ENCODE data around the gene AIFM2. TPM values are rescaled to one million over a fixed set of nuclear protein-coding genes. Genes with fewer than 3 reads are reported as not detected.

The AIFM2 gene
- total and polyA plus RNA-seq, 10 of the 15 experiments (the other 5 are each of a cell fraction or from before 2014, with no cell fraction given): 4.5 to 30.8 (median 15.6) TPM

DNA sequence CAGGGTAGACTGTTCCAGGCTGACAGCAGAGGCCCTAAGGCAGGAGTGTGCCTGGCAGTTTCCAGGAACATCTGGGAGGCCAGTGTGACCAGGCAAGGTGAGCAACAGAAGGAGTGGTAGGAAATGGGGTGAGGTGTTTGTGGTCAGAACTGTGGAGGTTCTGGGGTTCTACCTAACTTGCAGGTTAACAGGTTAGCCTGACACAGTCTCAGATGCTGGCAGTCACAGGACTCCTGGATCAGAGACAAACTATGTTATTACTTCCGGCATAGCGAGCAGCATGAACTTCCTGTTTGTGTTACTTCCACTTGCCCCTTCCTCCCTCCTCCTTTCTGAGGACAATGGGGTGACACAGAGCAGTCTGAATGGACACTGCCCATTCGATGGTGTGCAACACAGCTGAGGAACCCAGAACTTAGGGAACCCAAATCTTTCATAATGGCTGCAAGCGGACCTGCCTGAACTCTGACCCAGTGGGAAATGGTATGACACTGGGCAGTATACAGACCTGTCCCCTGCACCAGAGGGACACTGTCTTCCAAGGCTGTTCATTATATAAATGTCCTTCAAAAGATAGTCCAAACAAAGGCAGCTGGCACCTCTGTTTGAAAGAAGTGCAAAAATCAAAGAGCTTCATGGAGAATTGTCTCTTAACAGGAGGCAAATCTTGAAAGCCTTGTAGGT lies 41.6 kb upstream of the AIFM2 start (continued):
- TF ChIP-seq RB1 (IDR thresholded peaks at IDR 0.05; ENCODE audit: borderline replicate concordance): no peak
- 0 out of 2 replicates have a peak, but pooled peaks have one; percentile 11 for TF ChIP-seq SPI1 (IDR thresholded peaks at IDR 0.05; ENCODE audit: borderline replicate concordance, insufficient read depth, low read depth, low read length)
- TF ChIP-seq GABPA (IDR thresholded peaks at IDR 0.05; ENCODE audit: low read depth): peak; percentile 59; the same call in 1 of the 2 replicates
- TF ChIP-seq MTA3 (IDR thresholded peaks at IDR 0.05; ENCODE audit: borderline replicate concordance, low read length): no peak
- TF ChIP-seq ZZZ3 (IDR thresholded peaks at IDR 0.05; ENCODE audit: control insufficient read depth, insufficient read length, low read depth): no peak
- TF ChIP-seq HCFC1 (IDR thresholded peaks at IDR 0.05; ENCODE audit: low read length): no peak

DNA sequence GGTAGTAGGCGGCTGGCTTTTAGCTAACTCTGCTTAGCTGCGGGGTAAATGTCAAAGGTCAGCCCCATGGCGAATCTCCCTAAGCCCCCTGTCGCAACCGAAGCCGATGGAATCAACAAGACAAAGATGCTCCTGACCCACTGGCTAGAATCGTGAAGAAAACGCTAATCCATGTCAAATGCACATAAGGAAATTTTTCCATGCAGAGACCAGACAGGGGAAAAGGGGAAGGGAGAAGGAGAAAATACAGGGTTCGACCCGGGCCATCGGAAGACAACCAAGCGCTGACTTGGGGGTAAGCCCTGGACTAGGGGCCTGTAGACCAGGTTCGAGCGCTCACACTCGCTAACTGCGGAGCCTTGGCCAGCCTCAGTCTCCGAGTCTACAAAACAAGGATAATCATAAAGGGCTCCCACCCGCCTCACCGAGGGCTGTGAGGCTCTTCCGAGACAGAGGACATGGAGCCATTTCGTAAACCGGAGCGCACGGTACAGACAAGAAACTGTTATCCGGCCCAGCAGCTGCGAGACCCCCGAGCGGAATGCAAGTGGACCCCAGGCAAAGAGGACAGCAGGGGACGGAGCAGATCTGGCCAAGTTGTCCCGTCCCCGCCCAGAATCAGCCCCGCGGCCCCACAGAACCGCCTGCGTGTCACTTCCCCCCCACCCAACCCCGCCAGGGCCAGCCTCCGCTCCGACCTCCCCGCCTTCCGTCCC lies 37.2 kb upstream of the AIFM2 start:
- H3K4me3 ChIP-seq: peak overlapping the region; percentile 91
- SMC1A ChIA-PET (ENCODE audit: uncharacterized antibody, unreplicated experiment): interaction anchor here (0.8 to 4.8 kb wide), 10 partner anchors 9 to 186 kb away, joined by 3 to 23 read pairs (median 5); partner anchors contain the start of gene TYSND1
- peak overlapping the region; percentile 93 for H3K9ac ChIP-seq (ENCODE audit: control insufficient read depth, insufficient read depth, low read length)
- FAIRE-seq (no peak), ATAC-seq (peak; percentile 35), DNase-seq (ENCODE audit: low read depth, low spot score) (no peak)
- TF ChIP-seq NR2F1 (conservative IDR thresholded peaks at IDR 0.05): peak; percentile 66
- TF ChIP-seq HCFC1 (IDR thresholded peaks at IDR 0.05; ENCODE audit: low read length): no peak
- TF ChIP-seq NR2C1 (IDR thresholded peaks at IDR 0.05): peak; percentile 58
- TF ChIP-seq, protein P1, sequence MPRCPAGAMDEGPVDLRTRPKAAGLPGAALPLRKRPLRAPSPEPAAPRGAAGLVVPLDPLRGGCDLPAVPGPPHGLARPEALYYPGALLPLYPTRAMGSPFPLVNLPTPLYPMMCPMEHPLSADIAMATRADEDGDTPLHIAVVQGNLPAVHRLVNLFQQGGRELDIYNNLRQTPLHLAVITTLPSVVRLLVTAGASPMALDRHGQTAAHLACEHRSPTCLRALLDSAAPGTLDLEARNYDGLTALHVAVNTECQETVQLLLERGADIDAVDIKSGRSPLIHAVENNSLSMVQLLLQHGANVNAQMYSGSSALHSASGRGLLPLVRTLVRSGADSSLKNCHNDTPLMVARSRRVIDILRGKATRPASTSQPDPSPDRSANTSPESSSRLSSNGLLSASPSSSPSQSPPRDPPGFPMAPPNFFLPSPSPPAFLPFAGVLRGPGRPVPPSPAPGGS (IDR thresholded peaks at IDR 0.05; ENCODE audit: borderline replicate concordance, insufficient read depth, low read depth, low read length, poor library complexity, severe bottlenecking): no peak
- TF ChIP-seq SIN3A (IDR thresholded peaks at IDR 0.05; ENCODE audit: low read depth, low read length): 0 out of 2 replicates have a peak, but pooled peaks have one; percentile 15
- TF ChIP-seq SRF (IDR thresholded peaks at IDR 0.05; ENCODE audit: low read depth in 2 of 2, low read length in 2 of 2): no peak
- H3K79me2 ChIP-seq (ENCODE audit: control insufficient read depth, insufficient read depth, low read length): peaks cover 55% of the 10 kb centered on the region
- RAD21 ChIA-PET (ENCODE audit: unreplicated experiment): interaction anchor here (1.0 to 3.1 kb wide), 7 partner anchors 9 to 194 kb away, joined by 3 to 28 read pairs (median 6); partner anchors contain the start of gene TYSND1
- H3K27me3 ChIP-seq (replicated peaks in 1 of 2; ENCODE audit: control insufficient read depth in 2 of 2, insufficient read depth in 2 of 2, low read length in 1 of 2): no peaks in the 10 kb centered on the region
- peak overlapping the region; percentile 56 for H3K27ac ChIP-seq (ENCODE audit: control insufficient read depth, insufficient read depth)
- H3K36me3 ChIP-seq (ENCODE audit: control insufficient read depth in 2 of 2, insufficient read depth in 2 of 2, low read length in 1 of 2): peaks cover 0 to 6% of the 10 kb centered on the region in 2 experiments; a peak in 1 of 4 replicates
- peaks cover 11% of the 10 kb centered on the region for H3K4me1 ChIP-seq (ENCODE audit: control insufficient read depth, insufficient read depth, low read length)
- CTCF ChIA-PET: interaction anchor here (0.6 to 5.8 kb wide), 9 partner anchors 24 to 233 kb away, joined by 3 to 56 read pairs (median 3); partner anchors contain the start of gene TYSND1
- H3K4me2 ChIP-seq (ENCODE audit: control insufficient read depth, insufficient read depth): peak overlapping the region; percentile 95
- peak overlapping the region; percentile 24; the same call in 1 of the 2 replicates for H2AFZ ChIP-seq (ENCODE audit: control insufficient read depth, low read depth, low read length)
- POLR2A ChIA-PET: interaction anchor here (0.8 to 3.4 kb wide), 12 partner anchors 11 to 235 kb away, joined by 3 to 45 read pairs (median 5); partner anchors contain the start of genes EIF4EBP2 and TYSND1
- 0 out of 2 replicates have a peak, but pooled peaks cover 3% of the 10 kb centered on the region for H4K20me1 ChIP-seq (ENCODE audit: control insufficient read depth, insufficient read depth)
- H3K9me3 ChIP-seq (replicated peaks; ENCODE audit: control insufficient read depth, insufficient read depth, low read length): no peaks in the 10 kb centered on the region
- intact Hi-C loops (cut with micrococcal nuclease; ENCODE audit: unreplicated experiment) (loop anchor here (5.0 kb wide), 1 partner anchor 187 kb away; no protein-coding TSS in a partner anchor), in situ Hi-C loops (cut with MboI) (no loop called here)
- BruUV-seq (replicated peaks): no TSS peak
- WGBS (ENCODE audit: insufficient coverage, insufficient replicate concordance, low lambda C conversion rate, missing lambda C conversion rate): 2% methylated on average over 32 of the region's 40 CpGs

All from GM12878 (cell line).